Activated T-cell treated with anti-CD3 and anti-CD28 coated beads for 4 hours (primary cell): ENCODE measurements around the gene FGF14.
"Not testable (repeated sequence)": the region's sequence is repeated elsewhere in the genome, so short reads cannot be mapped to it uniquely, and the experiment has no call there.

Experiments
- DNase-seq: peaks from one replicate; pipeline ENCODE4 v3.0.0-alpha.2; 2020

FGF14 gene

GRCh38 chr13:101911752-101912151, 490.1 kb downstream of the FGF14 start:
- DNase-seq, result no peak

- no peak for DNase-seq
These were observed 498.0 kb downstream of the FGF14 start for GRCh38 chr13:101903890-101904289.

GRCh38 chr13:101898676-101899075, 503.2 kb downstream of the FGF14 start:
- DNase-seq, result no peak

GRCh38 chr13:101896541-101896940, 505.3 kb downstream of the FGF14 start:
- no peak for DNase-seq

- DNase-seq, result no peak
These were observed 508.8 kb downstream of the FGF14 start for GRCh38 chr13:101893021-101893420.

- DNase-seq, result no peak
These were observed 509.6 kb downstream of the FGF14 start for GRCh38 chr13:101892296-101892695.

GRCh38 chr13:101881593-101881992, 520.3 kb downstream of the FGF14 start:
- DNase-seq, result no peak

- no peak for DNase-seq
These were observed 521.3 kb downstream of the FGF14 start for GRCh38 chr13:101880581-101880980.

- no peak for DNase-seq
These were observed 524.9 kb downstream of the FGF14 start for GRCh38 chr13:101876951-101877350.

GRCh38 chr13:101875717-101876393, 526.0 kb downstream of the FGF14 start:
- no peak for DNase-seq

- DNase-seq, result no peak
These were observed 526.8 kb downstream of the FGF14 start for GRCh38 chr13:101875091-101875490.

GRCh38 chr13:101869553-101869952, 532.3 kb downstream of the FGF14 start:
- DNase-seq, result no peak

GRCh38 chr13:101868585-101869469, 533.0 kb downstream of the FGF14 start:
- no peak for DNase-seq

- no peak for DNase-seq
These were observed 534.8 kb downstream of the FGF14 start for GRCh38 chr13:101866889-101867581.

GRCh38 chr13:101858860-101859259, 543.0 kb downstream of the FGF14 start:
- no peak for DNase-seq

- DNase-seq, result no peak
These were observed 555.1 kb downstream of the FGF14 start for GRCh38 chr13:101846701-101847100.

- no peak for DNase-seq
These were observed 555.6 kb downstream of the FGF14 start for GRCh38 chr13:101846249-101846648.

GRCh38 chr13:101845245-101846020, 556.4 kb downstream of the FGF14 start:
- no peak for DNase-seq

- no peak for DNase-seq
These were observed 560.1 kb downstream of the FGF14 start for GRCh38 chr13:101841698-101842097.

GRCh38 chr13:101838323-101838722, 563.5 kb downstream of the FGF14 start:
- no peak for DNase-seq

GRCh38 chr13:101837778-101838177, 564.1 kb downstream of the FGF14 start:
- not testable (repeated sequence) for DNase-seq

- no peak for DNase-seq
These were observed 564.6 kb downstream of the FGF14 start for GRCh38 chr13:101837288-101837687.

- no peak for DNase-seq
These were observed 565.9 kb downstream of the FGF14 start for GRCh38 chr13:101835920-101836319.
